CD4-positive, alpha-beta T cell treated with Interferon alpha-2 for 1 hour (primary cell): Measurements from ENCODE around the gene DEAF1.

Source experiments
- DNase-seq, 2 donors: peaks; one replicate each; pipeline ENCODE4 v3.0.0-alpha.2; 2020 to 2022

Gene DEAF1

DNA sequence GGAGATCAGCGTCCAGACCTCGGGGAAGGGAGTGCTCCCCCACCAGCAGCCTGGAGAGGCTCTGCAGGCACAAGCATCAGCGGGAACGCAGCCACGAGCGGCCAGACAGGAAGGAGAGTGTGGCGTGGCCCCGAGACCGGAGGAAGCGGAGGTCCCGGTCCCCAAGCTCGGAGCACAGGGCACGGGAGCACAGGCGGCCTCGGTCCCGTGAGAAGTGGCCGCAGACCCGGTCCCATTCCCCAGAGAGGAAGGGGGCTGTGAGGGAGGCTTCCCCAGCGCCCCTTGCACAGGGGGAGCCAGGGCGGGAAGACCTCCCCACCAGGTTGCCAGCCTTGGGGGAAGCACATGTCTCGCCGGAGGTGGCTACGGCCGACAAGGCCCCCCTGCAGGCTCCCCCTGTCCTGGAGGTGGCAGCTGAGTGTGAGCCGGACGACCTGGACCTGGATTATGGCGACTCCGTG lies 86.2 kb downstream of the DEAF1 start:
- no peak for DNase-seq

DNA sequence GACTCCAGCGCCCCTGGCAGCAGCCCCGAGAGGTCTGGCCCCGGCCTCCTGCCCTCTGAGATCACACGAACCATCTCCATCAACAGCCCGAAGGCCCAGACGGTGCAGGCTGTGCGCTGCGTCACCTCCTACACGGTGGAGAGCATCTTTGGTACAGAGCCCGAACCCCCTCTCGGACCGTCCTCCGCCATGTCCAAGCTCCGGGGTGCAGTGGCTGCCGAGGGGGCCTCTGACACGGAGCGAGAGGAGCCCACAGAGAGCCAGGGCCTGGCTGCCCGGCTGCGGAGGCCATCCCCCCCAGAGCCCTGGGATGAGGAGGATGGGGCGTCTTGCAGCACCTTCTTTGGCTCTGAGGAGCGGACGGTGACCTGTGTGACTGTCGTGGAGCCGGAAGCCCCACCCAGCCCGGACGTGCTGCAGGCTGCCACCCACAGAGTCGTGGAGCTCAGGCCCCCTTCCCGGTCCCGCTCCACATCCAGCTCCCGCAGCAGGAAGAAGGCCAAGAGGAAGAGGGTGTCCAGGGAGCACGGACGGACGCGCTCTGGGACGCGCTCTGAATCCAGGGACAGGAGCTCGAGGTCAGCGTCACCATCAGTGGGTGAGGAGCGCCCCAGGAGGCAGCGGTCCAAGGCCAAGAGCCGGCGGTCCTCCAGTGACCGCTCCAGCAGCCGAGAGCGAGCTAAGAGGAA lies 86.9 kb downstream of the DEAF1 start:
- DNase-seq, result no peak

DNA sequence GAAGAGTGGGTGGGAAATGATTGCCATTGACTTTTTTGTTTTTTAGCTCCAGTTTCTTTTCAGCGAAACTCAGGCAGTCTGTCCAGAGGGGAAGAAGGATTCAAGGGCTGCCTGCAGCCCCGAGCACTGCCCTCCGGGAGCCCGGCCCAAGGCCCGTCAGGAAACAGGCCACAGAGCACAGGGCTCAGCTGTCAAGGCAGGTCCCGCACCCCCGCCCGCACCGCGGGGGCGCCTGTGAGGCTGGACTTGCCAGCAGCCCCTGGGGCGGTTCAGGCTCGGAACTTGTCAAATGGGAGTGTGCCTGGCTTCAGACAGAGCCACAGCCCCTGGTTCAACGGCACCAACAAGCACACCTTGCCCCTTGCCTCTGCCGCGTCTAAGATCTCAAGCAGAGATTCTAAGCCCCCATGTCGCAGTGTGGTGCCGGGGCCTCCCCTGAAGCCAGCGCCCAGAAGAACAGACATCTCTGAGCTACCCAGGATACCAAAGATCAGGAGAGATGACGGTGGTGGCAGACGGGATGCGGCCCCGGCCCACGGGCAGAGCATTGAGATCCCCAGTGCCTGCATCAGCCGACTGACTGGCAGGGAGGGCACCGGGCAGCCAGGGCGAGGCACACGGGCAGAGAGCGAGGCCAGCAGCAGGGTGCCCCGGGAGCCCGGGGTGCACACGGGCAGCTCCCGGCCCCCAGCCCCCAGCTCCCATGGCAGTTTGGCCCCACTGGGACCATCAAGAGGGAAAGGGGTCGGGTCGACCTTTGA lies 87.8 kb downstream of the DEAF1 start:
- DNase-seq, result no peak

DNA sequence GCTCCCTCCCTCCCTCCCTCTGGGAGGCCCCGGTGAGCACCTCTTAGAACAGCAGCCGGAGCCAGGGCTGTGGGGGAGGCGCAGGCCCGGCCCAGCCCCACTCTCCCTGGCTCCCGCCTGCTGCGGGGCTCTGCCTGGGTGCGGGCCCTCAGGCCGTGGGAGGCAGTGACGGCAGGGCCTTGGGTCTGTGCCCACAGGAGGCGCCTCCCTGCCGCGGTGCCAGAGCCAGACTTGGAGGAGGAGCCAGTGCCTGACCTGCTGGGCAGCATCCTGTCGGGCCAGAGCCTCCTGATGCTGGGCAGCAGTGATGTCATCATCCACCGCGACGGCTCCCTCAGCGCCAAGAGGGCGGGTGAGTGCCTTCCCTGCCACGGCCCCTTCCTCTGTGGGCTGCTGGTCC lies 88.8 kb downstream of the DEAF1 start:
- no peak for DNase-seq

DNA sequence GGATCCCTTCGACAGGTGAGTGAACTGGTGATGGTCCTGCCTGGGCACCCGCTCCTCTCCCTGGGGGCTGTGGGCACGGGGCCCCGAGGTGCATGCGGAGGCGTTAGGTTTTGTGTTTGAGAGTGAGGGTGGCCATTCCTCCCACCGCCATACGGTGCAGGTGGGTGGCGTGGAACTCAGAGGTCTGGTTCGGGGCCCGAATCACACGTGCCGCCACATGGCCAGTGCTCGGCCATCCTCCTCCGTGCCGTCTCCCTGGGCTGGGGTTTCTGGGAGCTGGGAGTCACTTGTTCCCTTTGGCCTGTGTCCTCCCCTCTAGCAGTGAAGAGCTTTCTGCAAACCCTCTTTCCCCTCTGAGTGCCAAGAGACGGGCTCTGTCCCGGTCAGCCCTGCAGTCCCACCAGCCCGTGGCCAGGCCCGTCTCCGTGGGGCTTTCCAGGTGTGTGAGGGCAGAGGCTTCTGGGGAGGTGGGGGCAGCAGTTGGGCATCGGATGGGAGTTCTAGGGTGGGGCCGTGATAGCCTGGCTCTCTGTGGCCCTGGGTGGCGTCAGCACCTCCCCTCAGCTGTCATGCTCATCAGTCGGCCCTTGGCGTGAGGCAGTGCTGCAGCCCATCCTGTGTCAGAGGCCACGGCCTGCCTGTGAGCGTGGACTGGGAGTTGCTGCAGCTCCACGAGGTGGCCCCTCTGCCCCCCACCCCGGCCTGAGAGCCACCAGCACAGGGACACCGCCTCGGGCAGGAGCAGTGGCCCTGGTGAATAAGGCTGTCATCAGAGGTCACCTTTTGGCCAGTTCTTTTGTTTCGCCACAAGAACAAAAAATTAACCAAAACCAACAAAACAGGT lies 89.5 kb downstream of the DEAF1 start:
- DNase-seq, result no peak

DNA sequence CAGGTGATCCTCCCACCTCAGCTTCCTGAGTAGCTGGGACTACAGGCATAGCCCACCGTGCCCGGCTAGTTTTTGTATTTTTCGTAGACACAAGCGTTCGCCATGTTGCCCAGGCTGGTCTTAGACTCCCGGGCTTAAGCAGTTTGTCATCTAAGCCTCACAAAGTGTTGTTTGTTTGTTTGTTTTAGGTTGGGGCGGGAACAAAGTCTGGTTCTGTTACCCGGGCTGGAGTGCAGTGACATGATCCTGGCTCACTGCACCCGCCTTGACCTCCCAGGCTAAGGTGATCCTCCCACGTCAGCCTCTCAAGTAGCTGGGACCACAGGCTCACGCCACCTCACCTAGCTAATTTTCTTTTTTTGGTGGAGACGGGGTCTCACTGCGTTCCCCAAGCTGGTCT lies 91.9 kb downstream of the DEAF1 start:
- no peak for DNase-seq

DNA sequence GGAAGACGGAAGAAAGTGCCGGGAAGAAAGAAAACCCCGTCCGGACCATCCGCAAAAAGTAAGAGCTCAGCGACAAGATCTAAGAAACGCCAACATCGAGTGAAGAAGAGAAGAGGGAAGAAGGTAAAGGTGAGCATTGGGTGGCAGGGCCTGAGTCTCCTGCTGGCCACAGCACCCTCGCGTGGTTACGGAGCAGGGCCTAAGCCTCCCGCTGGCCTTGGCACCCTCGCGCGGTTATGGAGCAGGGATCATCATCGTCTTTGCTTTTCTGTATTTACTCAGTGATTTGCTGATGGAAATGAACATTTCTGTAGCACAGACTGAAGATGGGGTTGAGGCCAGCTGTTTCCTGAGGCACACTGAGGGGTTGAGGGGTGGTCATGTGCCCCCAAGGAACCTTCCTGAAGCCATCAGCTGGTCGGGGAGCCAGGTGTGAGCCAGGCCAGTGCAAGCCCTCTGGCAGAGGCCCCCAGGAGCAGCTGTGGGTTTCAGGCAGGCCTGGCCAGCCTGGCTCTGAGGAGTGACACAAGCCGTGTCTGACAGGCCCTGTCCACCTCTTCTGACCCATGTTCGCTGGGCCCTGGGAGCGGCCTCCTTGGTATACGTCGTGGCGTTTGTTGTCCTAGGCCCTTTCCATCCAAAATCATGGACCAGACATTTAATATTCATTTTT lies 93.3 kb downstream of the DEAF1 start:
- no peak for DNase-seq

DNA sequence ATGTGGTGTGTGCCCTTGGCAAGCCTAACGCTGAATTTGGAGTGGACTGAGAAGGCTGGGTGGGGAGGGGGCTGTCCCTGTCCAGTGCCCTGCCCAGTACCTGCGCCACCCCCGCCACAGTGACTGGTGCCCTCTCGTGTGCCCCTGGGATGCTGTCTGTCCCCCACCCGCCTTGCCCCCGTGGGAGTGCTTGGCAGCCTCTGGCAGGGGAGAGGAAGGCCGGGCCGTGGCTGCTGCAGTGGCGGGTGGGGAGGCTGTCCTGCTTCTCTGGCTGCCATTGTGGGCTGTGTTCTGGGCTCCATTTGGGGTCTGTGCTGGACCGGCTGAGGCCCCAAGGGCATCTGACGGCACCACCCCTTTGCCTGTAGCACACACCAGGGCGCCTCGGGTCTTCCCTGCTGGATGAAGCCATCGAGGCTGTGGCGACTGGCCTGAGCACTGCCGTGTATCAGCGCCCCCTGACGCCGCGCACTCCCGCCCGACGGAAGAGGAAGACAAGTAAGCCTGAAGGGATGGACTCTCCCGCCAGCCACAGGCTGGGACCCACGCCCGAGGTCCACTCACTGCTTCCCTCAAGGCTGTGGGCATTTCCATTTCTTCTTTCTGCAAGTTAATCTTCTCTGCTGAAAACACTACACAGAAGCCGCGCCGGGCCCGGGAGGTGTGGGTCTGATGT lies 96.9 kb downstream of the DEAF1 start:
- no peak for DNase-seq

DNA sequence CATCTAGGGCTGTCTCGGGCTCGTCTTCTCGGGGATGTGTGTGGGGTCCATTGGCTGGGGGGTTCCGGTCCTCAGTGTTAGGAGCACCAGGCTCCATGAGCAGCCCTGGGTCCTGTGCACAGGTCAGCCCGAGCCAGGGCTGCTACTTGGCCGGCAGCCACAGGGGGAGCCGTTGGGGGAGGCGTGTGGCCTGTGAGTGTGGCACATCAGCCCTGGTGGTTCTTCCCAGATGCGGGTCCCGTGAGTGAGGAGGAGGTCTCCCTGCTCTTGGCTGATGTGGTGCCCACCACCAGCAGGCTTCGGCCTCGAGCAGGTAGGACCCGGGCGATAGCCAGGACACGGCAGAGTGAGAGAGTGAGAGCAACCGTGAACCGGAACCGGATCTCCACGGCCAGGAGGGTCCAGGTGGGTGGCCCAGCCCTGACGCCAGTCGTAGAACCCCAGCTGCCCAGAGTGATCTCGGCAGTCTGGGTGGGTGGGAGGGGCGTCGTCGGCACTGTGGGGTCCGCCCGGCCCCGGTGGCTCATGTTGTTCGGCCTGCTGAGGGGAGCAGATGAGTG lies 97.8 kb downstream of the DEAF1 start:
- DNase-seq, result no peak

DNA sequence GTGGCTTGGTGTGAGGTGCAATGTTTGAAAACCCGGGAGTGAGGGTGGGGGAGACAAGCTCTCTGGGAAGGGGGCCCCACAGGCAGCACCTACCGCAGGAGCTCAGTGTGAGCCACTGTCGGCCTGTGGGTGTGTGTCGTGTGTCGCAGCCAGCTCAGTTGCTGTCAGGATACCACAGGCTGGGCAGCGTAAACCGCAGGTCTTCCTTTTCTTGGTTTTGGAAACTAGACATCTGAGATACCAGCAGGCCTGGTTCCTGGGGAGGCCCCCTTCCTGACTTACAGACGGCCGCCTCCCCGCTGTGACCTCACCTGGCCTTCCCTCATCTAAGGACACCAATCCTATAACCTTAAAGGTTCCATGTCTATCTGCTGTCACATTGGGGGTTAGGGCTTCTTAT lies 98.6 kb downstream of the DEAF1 start:
- no peak for DNase-seq

DNA sequence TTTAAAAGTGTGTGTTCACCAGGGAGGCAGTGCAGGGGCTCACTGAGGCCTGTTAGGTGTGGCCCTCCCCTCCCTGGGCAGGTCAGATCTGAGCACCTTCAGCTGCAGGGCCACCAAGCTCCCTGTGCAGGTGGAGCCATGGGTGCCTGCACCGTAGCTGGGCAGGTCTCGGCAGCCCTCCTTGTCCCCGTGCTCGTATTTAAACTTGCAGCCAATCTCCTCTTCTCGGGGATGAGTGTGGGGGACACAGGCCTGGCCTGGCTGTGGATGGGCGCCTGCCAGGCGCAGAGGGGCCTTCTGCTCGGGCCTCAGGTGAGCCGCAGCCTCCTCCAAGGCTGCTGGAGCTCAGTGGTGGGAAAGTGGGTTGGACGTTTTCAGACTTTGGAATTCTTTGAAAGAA lies 99.6 kb downstream of the DEAF1 start:
- DNase-seq, result no peak
